Ectodermal cell (in vitro differentiated cells): ENCODE data around the gene ANKRD33B.
"Not testable (repeated sequence)": the region's sequence is repeated elsewhere in the genome, so short reads cannot be mapped to it uniquely, and the experiment has no call there.

ENCODE experiments used
- H3K27ac ChIP-seq: 2 replicates; pipeline ENCODE4 v1.7.0; 2013; ENCODE audit warnings: mild to moderate bottlenecking, low read depth, low read length; ENCODE audit not compliant: insufficient read depth, poor library complexity, severe bottlenecking
- H3K27me3 ChIP-seq: 2 replicates; pipeline ENCODE4 v1.7.0; 2013; ENCODE audit warnings: mild to moderate bottlenecking, low read length; ENCODE audit not compliant: insufficient read depth, control insufficient read depth, poor library complexity, severe bottlenecking
- H3K36me3 ChIP-seq: one replicate; pipeline ENCODE4 v1.7.0; 2013; ENCODE audit warnings: low read length; ENCODE audit not compliant: control insufficient read depth, insufficient read depth
- H3K4me1 ChIP-seq: one replicate; pipeline ENCODE4 v1.7.0; 2013; ENCODE audit warnings: low read length; ENCODE audit not compliant: control insufficient read depth, insufficient read depth
- H3K4me3 ChIP-seq: 2 replicates; pipeline ENCODE4 v1.7.0; 2013; ENCODE audit warnings: low read depth, low read length, control low read depth; ENCODE audit not compliant: insufficient read depth
- H3K9me3 ChIP-seq: 2 replicates; pipeline ENCODE4 v1.7.0; 2013; ENCODE audit warnings: mild to moderate bottlenecking, low read length, moderate library complexity; ENCODE audit not compliant: control insufficient read depth
- WGBS, 2 experiments: methylation state at CpG; one replicate each; pipeline ENCODE4 v1.1.7; 2013; ENCODE audit warnings: missing lambda C conversion rate in 2 of 2; 5-methylcytosine and 5-hydroxymethylcytosine counted together

The ANKRD33B gene

DNA sequence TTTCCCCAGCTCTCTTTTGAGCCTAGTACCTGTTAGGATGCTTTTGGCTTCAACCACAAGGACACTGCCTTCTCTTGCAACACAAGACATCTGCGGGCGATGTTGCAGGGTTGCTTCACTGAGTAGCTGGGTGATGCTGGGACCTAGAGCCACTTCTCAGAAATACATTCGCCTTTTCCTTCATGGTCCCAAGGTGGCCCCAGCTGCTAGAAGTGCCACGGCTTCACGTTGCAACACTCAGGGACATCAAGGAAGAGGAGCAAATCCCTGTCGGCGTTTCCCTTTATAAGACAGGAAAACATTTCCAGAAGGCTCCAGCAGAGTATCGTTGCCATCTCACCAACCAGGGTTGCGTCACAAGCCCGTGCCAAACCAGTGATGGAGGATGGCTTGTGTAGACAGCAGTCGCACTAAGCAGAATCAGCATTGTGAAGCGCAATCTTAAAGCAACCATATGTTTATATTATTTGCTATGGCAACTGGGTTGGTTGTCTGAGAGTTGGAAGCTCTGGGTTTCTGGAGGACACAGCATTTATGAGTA is 62.7 kb downstream of the ANKRD33B start:
- Histone ChIP-seq H3K9me3 (no peaks in the 10 kb centered on the region), H3K27me3 (no peaks in the 10 kb centered on the region), H3K36me3 (no peaks in the 10 kb centered on the region), H3K4me3 (no peak overlapping the region), H3K4me1 (peaks cover 11% of the 10 kb centered on the region), H3K27ac (no peak overlapping the region)
- WGBS, 2 experiments = 90 to 92% methylated on average over 12 of the region's 12 CpGs

DNA sequence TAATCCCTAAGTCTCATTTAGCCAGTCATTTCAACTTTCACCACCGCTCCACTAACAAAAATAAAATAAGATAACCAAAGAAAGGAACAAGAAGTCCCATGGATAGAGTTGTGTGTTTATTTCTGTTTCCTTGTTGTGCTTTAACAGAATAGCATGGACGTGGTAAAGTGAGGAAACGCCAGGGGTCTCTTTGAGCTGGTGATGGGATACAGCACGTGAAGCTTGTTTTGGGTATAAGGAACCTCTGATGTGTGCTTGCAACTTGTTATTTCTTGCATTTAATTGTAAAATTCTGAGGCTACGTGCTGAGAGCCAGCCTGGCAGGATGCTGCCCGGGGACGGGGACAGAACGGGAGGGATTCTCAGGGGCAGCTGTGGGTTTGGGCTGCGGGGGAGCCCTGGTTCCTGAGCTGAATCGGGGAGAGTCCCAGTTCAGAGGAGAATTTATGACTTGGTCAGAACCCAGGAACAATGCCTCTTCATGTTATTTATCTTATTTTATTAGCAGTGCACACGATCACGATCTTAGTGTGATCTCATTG is 63.4 kb downstream of the ANKRD33B start:
- peak overlapping the region; percentile 30 for H3K27ac ChIP-seq
- WGBS, 2 experiments = 5% methylated on average over 11 of the region's 12 CpGs
- no peaks in the 10 kb centered on the region for H3K36me3 ChIP-seq
- H3K4me1 ChIP-seq = peaks cover 12% of the 10 kb centered on the region
- peak overlapping the region; percentile 23 for H3K4me3 ChIP-seq
- H3K27me3 ChIP-seq = no peaks in the 10 kb centered on the region
- H3K9me3 ChIP-seq = no peaks in the 10 kb centered on the region

DNA sequence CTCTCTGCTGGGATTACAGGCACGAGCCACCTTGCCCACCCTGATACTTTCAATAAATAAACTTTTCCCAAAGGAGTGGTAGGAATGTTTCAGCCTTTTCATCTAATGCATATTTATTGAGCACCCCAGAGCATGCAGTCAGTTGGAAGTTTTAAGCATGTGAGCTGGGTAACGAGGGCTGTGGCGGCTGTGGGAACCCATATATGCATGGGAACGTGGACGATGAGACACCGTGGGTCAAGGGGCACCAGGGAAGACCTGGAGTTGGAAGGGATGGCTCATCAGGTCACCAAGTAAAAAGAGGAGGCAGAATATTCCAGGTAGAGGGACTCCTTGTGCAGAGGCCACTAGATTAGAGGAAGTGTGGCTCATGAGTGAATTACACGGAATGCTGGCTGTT is 64.7 kb downstream of the ANKRD33B start:
- Histone ChIP-seq H3K27ac (no peak overlapping the region), H3K36me3 (no peaks in the 10 kb centered on the region), H3K9me3 (no peaks in the 10 kb centered on the region), H3K4me1 (peaks cover 7% of the 10 kb centered on the region), H3K27me3 (no peaks in the 10 kb centered on the region), H3K4me3 (no peak overlapping the region)
- WGBS, 2 experiments = 93 to 94% methylated on average over 7 of the region's 7 CpGs

DNA sequence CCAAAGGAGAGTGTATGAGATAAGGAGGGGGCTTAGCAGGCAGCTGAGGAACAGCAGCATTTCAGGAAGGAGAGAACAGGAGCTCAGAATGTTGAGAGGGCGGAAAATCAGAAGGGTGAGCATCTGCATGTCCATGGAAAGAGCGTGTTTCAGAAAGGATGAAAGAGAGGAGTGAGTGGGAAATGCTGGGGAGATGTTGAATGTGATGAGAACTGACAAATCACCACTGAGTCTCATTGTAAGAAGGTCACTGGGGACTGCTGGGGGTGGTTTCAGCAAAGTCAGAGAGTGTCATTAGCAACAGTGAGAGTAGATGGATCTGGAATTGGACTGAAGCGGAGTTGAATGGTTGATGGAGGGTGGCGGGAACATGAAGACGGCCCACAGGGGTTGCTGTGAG is 65.8 kb downstream of the ANKRD33B start:
- no peaks in the 10 kb centered on the region for H3K9me3 ChIP-seq
- H3K4me1 ChIP-seq = peaks cover 7% of the 10 kb centered on the region
- WGBS, 2 experiments = 96% methylated on average over 5 of the region's 5 CpGs
- H3K36me3 ChIP-seq = no peaks in the 10 kb centered on the region
- no peak overlapping the region for H3K27ac ChIP-seq
- H3K4me3 ChIP-seq = no peak overlapping the region
- H3K27me3 ChIP-seq = no peaks in the 10 kb centered on the region

DNA sequence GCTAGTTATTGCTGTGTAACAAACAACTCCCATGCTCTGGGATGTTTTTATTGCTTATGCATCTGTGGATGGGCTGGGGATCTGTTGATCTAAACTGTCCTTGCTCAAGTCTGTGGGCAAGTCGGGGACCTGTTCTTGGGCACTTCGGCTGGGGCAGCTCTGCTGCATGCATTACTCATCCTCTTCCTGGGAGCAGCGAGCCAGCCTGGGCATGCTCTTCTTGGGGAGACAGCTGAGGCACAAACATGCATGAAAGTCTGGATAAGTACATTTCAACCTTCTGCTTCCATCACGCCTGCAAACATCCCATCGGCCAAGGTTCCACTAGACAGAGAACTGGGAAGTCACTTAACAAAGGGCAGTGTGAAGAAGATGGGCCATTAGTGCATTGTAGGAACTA is 66.3 kb downstream of the ANKRD33B start:
- Histone ChIP-seq H3K36me3 (no peaks in the 10 kb centered on the region), H3K4me1 (peaks cover 7% of the 10 kb centered on the region), H3K9me3 (no peaks in the 10 kb centered on the region), H3K27ac (no peak overlapping the region), H3K4me3 (no peak overlapping the region), H3K27me3 (no peaks in the 10 kb centered on the region)
- 95 to 96% methylated on average over 5 of the region's 5 CpGs for WGBS, 2 experiments

DNA sequence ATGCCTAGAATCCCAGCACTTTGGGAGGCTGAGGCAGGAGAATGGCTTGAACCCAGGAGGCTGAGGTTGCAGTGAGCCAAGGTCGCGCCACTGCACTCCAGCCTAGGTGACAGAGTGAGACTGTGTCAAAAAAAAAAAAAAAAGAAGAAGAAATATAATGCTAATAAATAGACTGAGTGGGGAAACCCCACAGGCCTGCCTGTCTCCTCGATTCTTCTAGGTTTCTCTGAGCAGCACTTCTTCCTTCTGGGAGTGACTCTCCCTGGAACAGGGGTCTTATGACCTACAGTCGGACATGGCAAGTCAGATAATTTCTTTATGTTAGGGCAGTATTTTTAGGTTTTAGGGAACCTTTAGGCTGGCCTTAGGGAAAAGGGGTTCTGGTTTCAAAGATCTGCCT is 66.9 kb downstream of the ANKRD33B start:
- H3K27ac ChIP-seq, H3K9me3 ChIP-seq, H3K36me3 ChIP-seq, H3K4me1 ChIP-seq, H3K4me3 ChIP-seq, H3K27me3 ChIP-seq: not testable (repeated sequence)
- WGBS, 2 experiments = 90 to 93% methylated on average over 4 of the region's 4 CpGs

DNA sequence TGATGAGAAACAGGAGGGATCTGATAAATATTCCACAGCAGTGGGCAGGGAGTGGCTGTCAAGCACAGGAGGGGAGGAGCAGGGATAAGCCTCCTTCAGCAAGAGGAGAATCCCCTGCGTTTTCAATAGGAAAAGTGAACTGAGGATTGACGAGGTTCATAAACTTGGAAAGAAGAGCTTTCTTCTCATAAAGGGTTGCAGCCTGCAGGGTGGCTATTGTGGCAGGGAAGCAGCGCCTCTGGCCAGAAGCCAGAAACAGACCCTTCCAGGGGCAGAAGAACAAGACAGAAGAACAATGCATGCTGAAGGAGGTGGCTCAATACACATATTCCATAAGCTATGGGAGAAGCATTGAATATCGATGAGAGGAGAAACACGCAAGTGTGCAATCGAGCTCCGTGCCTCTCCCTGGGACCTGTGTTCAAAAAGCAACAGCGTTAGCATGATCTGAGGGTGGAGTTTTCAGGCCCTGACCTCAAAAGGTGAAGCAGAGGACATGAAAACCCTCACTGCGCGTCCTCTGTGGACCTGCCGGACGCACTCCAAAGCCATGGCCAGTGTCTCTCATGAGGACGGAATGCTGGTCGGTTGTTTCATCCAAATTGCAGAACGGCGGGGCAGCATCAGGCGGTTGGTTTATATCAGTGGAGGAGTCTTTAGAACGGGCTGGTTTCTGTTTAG is 67.6 kb downstream of the ANKRD33B start:
- Histone ChIP-seq H3K27ac (no peak overlapping the region), H3K36me3 (no peaks in the 10 kb centered on the region), H3K4me1 (peaks cover 7% of the 10 kb centered on the region), H3K27me3 (peaks cover 3% of the 10 kb centered on the region), H3K9me3 (no peaks in the 10 kb centered on the region), H3K4me3 (no peak overlapping the region)
- 83 to 84% methylated on average over 18 of the region's 18 CpGs for WGBS, 2 experiments

DNA sequence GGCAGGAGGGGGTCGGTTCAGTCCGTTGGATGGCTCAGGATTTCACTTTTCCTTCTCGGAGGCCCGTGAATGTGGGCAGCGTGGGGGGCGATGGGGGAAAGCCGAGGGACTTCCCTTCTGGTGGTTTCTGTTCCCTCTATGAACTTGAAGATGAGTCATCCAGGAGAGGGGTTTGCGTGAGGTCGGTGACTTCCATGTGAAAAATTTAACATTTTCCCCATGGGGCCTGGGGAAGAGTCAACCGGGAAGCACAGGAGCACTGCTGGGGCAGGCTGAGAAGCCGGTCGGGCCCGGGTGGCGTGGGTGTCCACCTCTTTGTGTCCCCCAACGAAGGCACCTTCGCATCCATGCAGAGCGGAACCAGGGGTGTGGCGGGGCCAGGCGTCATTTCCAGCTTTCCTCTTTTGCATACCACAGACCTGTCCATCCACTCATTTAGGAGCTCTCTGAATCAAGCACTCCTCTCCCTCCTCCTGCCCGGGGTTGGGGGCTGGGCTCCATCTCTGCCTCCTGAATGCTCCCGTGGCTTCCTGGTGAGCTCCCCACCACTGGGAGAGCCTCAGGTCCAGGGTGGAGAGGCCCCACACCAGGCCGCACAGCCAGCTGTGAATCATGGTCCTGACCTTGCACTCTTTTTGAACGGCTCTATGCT is 68.4 kb downstream of the ANKRD33B start:
- Histone ChIP-seq H3K9me3 (no peaks in the 10 kb centered on the region), H3K4me1 (peaks cover 12% of the 10 kb centered on the region), H3K27ac (no peak overlapping the region), H3K27me3 (peaks cover 4% of the 10 kb centered on the region), H3K4me3 (no peak overlapping the region), H3K36me3 (no peaks in the 10 kb centered on the region)
- 71 to 78% methylated on average over 23 of the region's 23 CpGs for whole genome bisulfite sequencing, 2 experiments

DNA sequence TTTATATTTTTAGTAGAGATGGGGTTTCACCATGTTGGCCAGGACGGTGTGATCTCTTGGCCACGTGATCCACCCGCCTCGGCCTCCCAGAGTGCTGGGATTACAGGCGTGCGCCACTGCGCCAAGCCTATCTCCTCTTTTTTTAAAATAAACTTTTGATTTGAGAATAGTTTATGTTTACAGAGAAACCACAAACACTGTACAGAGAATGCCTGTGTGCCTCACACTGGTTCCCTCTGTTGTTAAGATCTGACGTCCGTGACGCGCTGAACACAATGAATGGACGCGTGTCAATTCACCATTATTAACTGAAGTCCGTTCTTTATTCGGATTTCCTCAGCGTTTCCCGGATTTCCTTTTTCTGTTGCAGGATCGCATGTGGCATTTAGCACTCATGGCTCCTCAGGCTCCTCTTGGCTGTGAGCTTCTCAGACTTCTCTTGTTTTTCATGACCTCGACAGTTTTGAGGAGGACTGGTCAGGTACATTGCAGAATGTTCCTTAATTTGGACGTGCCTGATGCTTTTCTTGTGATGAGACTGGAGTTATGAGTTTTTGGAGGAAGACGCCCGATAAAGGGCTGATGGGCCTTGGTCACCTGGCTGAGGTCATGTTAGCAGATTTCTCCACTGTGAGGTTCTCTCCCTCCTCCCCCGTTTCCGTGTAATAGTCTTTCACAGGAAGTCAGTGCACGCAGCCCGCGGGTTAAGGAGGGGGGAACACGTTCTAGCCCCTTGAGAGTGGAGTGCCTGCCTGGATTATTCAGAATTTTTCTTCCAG is 69.6 kb downstream of the ANKRD33B start:
- WGBS, 2 experiments = 88 to 93% methylated on average over 28 of the region's 28 CpGs
- Histone ChIP-seq H3K9me3 (no peaks in the 10 kb centered on the region), H3K4me1 (peaks cover 19% of the 10 kb centered on the region), H3K27ac (no peak overlapping the region), H3K4me3 (no peak overlapping the region), H3K36me3 (no peaks in the 10 kb centered on the region), H3K27me3 (peaks cover 4% of the 10 kb centered on the region)

DNA sequence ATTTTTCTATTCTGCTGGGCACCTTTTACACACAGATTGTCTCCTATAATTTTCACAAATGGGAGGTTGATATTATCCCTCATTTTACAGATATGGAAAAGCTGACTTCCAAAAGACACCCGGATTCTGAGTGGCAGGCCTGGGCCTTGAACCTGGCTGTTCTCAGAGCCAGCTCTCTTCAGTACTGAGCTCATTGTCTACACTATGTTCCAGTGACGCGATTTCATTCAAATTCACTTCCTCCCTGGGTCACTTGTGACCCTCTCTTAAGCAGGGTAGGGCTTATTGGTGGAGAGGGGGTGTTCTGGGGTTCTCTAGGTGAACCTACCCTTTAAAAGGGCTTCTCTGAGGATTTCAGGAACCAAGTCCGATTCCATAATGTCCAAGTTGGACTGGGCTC is 70.2 kb downstream of the ANKRD33B start:
- Histone ChIP-seq H3K36me3 (no peaks in the 10 kb centered on the region), H3K4me1 (peaks cover 19% of the 10 kb centered on the region), H3K27ac (no peak overlapping the region), H3K4me3 (no peak overlapping the region), H3K9me3 (no peaks in the 10 kb centered on the region), H3K27me3 (peaks cover 4% of the 10 kb centered on the region)
- 92 to 95% methylated on average over 4 of the region's 4 CpGs for WGBS, 2 experiments
